ENCODE data around the gene EHF. TPM values are rescaled to one million over a fixed set of nuclear protein-coding genes. Genes with fewer than 3 reads are reported as not detected.

The EHF gene
- total and polyA plus RNA-seq, 12 donors, result 0.11 to 6.8 (median 0.76) TPM

DNA sequence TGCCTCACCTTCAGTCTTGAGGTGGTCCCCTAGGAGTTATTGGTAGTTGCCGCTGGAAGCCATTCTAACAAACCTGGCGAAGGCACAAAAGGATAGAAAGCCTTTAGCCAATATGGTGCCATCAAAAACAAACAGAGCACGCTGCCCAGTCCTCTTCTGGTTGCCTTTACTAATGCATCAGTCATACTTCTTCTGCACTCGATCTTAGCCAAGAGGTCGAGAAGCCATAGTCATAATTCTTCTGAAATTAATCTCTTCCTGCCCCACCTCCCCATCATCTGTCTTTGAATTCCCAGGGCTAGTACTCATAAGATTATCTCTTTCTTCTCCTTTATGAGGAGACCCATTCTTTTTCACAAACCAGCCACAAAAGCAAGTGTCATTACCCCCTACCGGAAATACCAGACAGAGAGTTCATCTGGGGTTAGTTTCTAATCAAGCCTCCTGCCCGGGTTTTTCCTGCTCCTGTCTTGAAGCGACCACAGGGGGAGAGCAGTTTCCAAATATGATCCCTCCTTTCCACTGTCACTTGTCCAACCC is 21.4 kb upstream of the EHF start:
- Histone ChIP-seq H3K9me3 (replicated peaks in 1 of 3) (no peaks in the 10 kb centered on the region), H3K4me3 (no peak overlapping the region), H3K36me3 (replicated peaks in 1 of 2) (no peaks in the 10 kb centered on the region), H3K4me1 (replicated peaks in 1 of 2) (peaks cover 9 to 12% of the 10 kb centered on the region in 2 donors), H3K27ac (no peak overlapping the region), H3K27me3 (no peaks in the 10 kb centered on the region)
- no peak for DNase-seq
- 47 to 66% (median 54%) methylated on average over 8 of the region's 8 CpGs for WGBS, 4 donors
- intact Hi-C loops (cut with DNase I), result no loop called here
- no peak for TF ChIP-seq POLR2A (IDR thresholded peaks at IDR 0.05)
- TF ChIP-seq, protein P1, sequence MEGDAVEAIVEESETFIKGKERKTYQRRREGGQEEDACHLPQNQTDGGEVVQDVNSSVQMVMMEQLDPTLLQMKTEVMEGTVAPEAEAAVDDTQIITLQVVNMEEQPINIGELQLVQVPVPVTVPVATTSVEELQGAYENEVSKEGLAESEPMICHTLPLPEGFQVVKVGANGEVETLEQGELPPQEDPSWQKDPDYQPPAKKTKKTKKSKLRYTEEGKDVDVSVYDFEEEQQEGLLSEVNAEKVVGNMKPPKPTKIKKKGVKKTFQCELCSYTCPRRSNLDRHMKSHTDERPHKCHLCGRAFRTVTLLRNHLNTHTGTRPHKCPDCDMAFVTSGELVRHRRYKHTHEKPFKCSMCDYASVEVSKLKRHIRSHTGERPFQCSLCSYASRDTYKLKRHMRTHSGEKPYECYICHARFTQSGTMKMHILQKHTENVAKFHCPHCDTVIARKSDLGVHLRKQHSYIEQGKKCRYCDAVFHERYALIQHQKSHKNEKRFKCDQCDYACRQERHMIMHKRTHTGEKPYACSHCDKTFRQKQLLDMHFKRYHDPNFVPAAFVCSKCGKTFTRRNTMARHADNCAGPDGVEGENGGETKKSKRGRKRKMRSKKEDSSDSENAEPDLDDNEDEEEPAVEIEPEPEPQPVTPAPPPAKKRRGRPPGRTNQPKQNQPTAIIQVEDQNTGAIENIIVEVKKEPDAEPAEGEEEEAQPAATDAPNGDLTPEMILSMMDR (IDR thresholded peaks at IDR 0.05), result no peak

DNA sequence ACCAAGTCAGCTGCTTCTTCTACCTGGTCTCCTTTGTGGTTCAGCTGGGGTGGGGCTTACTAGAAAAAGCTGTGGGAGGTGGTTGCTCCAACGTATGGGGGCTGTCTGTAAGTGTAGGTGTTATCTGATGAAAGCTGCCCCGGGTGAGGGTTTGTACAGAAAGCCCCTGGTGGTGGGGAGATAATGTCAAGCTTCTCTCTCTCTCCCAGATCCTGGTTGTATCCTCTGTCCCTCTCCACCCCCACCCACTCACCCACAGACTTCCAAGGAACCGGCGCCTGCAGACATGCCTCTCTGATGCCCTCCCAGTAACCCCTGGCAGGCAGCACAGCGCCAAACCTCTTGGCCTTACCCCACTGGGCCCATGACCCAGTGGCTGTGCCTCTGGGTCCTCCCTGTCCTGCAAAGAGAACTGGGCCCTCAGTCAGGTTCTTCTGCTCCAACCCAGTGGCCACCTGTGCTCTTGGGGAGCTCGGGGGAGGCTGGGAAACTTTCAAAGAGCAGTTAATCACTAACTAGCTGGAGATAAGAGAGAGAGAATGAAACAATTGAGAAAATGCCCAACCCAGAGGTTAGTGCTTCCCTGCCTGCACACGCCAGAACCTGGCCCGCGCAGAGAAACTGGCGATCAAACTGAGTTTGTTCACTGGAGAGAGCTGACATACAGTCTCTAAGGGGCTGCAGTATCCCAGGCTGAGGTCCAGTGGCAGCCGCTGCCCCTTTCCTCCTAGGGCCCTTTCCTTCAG is 20.4 kb upstream of the EHF start:
- TF ChIP-seq, protein P1 (IDR thresholded peaks at IDR 0.05), result no peak
- no peak for TF ChIP-seq POLR2A (IDR thresholded peaks at IDR 0.05)
- H3K36me3 ChIP-seq (replicated peaks in 1 of 2), result no peaks in the 10 kb centered on the region

DNA sequence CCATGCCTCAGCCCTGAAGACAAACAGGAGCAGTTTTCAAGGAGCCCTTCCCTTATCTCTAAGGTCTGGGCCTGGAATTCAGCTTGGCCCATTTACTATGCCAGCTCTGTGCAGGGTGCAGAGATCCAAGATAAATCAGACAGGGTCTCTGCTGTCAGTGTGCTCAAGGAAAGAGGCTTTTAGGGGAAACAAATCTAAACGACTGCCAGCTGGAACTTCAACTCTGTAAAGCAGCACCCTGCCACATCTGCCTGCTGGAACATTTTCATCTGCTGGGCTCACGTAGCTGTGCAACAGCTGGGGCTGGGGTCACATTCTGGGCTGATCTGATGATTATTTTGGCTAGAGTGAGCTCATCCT is 19.8 kb upstream of the EHF start:
- DNase-seq, result peak in 3 of 7 donors; percentile 25 to 31 (median 28)
- Histone ChIP-seq H3K36me3 (replicated peaks in 1 of 2) (no peaks in the 10 kb centered on the region), H3K4me1 (replicated peaks in 1 of 2) (peaks cover 9 to 12% of the 10 kb centered on the region in 2 donors), H3K27me3 (no peaks in the 10 kb centered on the region), H3K27ac (peak overlapping the region in 2 of 5 donors; percentile 35 to 64), H3K9me3 (replicated peaks in 1 of 3) (no peaks in the 10 kb centered on the region), H3K4me3 (no peak overlapping the region)
- intact Hi-C loops (cut with DNase I), result no loop called here
- TF ChIP-seq, protein P1 (IDR thresholded peaks at IDR 0.05), result no peak
- no peak for TF ChIP-seq POLR2A (IDR thresholded peaks at IDR 0.05)
- WGBS, 4 donors, result 36 to 50% (median 44%) methylated on average over 2 of the region's 2 CpGs

More for the DNA sequence above, 20.4 kb upstream of the EHF start:
- 55 to 68% (median 64%) methylated on average over 7 to 11 of the region's 11 CpGs for WGBS, 4 donors
- Histone ChIP-seq H3K9me3 (replicated peaks in 1 of 3) (no peaks in the 10 kb centered on the region), H3K4me1 (replicated peaks in 1 of 2) (peaks cover 9 to 12% of the 10 kb centered on the region in 2 donors), H3K4me3 (no peak overlapping the region), H3K27ac (peak overlapping the region in 2 of 5 donors; percentile 35 to 64), H3K27me3 (no peaks in the 10 kb centered on the region)
- intact Hi-C loops (cut with DNase I), result no loop called here
- DNase-seq, result peak in 2 of 7 donors; percentile 32 to 38

DNA sequence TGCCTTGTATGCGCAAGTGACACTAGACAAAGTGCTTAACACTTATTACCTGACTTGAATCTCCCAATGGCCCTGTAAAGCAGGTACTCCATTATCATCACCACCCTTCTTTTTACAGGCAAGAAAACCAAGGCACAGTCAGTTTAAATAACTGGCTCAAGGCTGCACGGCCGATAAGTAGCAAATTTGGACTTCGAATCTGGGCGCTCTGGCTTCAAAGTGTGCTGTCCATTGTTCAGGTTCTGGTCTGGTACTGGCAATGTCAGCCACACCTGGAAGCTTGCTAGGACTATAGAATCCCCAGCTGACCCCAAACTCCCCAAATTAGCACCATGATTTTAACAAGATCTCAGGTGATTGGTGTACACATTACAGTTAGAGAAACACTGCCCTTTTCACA is 19.3 kb upstream of the EHF start:
- Histone ChIP-seq H3K4me1 (replicated peaks in 1 of 2) (peaks cover 9 to 12% of the 10 kb centered on the region in 2 donors), H3K27me3 (no peaks in the 10 kb centered on the region), H3K9me3 (replicated peaks in 1 of 3) (no peaks in the 10 kb centered on the region), H3K27ac (peak overlapping the region in 1 of 5 donors; percentile 35), H3K36me3 (replicated peaks in 1 of 2) (no peaks in the 10 kb centered on the region), H3K4me3 (no peak overlapping the region)
- TF ChIP-seq, protein P1 (IDR thresholded peaks at IDR 0.05), result no peak
- TF ChIP-seq POLR2A (IDR thresholded peaks at IDR 0.05), result no peak
- DNase-seq, result no peak
- WGBS, 4 donors, result 73 to 87% (median 77%) methylated on average over 5 of the region's 5 CpGs
- intact Hi-C loops (cut with DNase I), result no loop called here
